RKO (cell line): Measurements from ENCODE around the gene NT5DC4.

Experiments
- DNase-seq: peaks from one replicate; pipeline ENCODE4 v3.0.0-alpha.2; 2016; ENCODE audit warnings: low spot score

NT5DC4 gene

GRCh38 chr2:112723547-112723940, 2.7 kb downstream of the NT5DC4 start:
- no peak for DNase-seq

GRCh38 chr2:112723995-112724394, 3.2 kb downstream of the NT5DC4 start:
- DNase-seq = no peak

DNA sequence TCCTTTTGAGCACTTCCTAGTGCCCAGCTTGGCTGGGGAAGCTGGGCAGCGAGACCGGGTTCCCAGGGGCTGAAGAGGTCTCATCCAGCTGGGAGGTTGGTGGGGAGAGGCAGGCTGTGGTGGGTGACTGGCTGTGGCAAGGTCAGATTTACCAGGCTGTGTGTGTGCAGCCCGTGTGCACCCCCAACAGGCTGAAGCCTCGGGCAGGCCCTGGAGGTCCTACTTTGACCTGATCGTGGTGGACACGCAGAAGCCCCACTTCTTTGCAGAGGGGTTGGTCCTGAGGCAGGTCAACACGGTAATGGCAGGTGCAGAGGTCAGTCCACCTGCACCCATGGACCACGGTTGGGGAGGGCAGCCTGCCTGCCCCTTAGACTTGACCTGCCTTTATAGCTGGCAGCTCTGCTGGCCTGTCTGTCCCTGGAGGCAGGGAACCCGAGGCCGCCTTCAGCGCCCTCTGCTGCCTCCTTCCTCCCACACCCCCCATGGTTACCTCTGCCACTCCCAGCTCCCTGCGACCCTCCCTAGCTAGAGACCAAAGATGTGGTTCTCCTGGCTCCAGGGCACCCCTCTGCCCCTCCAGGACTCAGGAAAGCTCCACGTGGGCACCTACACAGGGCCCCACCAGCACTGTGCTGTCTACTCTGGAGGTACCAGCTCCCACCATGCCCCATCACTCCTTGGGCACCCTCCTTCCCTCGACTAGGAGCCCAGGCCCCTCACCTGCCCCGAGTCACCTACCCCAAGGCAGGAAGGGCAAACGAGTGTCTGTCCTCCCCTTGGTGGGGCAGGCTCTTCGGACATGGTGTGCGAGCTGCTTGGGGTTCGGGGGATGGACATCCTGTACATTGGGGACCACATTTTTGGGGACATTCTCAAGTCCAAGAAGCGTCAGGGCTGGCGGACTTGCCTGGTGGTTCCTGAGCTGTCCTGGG, 4.0 kb downstream of the NT5DC4 start:
- DNase-seq = no peak

DNA sequence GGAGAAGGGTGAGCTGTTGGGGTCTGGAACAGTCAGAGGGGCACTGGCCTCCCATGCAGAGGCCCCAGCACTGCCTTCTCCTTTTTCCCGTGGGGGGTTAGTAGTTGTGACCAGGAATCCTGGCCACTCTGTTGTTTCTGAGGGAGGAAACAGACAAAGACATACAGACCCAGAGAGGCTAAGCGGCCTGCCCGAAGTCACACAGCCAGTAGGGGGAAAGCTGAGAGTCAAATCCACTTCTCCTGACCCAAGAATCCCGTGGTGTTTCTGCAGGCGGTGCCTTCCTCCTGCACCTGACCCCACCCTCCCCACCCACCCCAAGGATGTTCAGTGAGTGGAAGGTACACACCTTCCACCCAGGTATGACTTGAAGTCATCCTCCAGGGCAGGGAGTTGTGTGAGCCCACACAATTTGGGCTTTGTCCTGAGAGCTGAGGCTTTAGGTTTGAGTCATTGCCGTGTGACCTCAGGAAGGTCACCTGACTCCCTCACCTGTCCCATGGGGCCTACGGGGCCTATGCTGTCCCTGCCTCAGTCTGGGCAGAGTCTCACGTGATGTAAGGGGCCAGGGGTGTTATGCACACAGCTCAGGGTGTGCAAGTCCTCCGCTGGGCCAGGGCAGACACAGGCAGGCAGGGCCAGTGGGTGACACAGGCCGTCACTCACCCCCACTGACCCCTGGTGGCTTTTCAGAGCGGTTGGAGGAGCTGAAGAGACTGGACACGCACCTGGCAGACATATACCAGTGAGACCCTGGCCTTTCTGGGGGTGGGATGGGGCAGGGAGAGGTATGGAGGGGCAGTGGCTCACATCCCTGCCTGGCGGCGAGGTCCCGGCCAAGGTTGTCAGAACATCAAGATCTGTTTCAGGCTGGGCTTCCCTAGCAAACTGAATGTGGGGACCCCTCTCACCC, 5.0 kb downstream of the NT5DC4 start:
- no peak for DNase-seq

GRCh38 chr2:112726487-112727190, 5.8 kb downstream of the NT5DC4 start:
- peak; percentile 85 for DNase-seq

GRCh38 chr2:112727276-112728028, 6.6 kb downstream of the NT5DC4 start:
- DNase-seq = no peak

GRCh38 chr2:112728029-112728362, 7.2 kb downstream of the NT5DC4 start:
- no peak for DNase-seq

DNA sequence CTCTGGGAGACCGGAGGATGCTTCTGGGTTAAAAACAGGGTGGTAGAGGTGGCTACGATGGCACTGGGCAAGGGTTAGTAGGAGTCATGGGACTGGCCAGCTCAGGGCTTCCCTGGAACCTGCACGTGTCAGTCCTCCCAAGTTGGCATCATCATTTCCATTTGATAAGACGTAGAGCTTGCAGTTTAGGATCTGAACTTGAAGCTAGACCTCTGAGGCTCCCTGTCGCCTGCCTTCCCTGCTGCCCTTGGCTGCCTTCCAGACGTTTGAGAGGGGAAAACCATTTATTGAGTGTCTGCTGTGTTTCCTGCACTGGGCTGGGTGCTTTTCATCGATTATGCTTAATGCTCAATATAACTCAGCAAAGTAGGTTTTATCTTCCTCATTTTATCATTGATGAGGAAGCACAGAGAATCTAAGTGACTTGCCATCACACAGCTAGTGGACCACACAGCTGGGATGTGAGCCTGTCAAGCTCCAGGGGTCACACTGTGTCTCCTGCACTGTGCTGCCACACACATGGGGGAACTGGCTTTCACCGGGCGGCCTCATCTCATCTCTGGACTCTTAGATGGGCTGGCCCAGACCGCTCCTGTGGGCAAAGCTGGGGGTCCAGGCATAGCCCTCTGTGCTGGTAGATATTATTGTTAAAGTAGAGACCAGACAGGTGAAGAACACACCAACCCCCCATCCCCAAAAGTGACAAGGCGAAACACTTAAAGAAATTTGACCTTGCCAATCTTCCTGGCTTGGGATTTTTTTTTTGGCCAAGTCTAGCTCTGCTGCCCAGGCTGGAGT, 7.8 kb downstream of the NT5DC4 start:
- no peak for DNase-seq

DNA sequence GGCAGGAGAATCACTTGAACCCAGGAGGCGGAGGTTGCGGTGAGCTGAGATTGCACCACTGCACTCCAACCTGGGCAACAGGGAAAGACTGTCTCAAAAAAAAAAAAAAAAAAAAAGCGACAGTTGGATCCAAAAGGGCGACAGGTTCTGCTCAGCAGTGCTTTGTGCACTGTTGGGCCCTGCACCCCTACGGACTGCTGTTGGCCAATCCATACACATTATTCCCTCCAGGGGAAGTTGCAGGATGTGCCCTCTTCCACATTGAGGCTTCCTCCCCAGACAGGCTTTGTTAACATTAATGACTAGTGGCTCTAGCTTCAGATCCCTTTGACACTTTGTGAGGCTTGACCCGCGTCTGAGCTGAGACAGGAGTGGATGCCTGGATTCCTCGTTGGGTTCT, 9.4 kb downstream of the NT5DC4 start:
- DNase-seq = no peak

- no peak for DNase-seq
Observed at GRCh38 chr2:112730791-112731190, 10.0 kb downstream of the NT5DC4 start.

DNA sequence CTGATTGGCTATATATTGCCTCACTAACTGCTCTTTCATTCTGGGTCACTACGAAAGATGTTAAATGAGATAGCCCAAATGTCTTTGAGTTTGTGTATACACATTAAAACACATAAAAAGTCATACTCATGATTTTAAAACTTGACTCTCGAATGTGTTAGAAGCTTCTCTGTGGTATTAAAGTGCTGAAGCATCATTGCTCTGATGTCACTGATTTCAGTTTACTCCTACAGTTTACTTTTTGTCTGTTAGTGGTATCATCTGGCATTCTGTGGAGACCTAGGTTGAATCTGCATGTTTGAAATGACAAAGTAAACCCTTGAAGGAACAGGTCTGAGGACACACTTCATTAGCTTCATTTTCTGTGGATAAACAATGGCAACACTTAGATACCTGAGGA, 10.7 kb downstream of the NT5DC4 start:
- DNase-seq = no peak

DNA sequence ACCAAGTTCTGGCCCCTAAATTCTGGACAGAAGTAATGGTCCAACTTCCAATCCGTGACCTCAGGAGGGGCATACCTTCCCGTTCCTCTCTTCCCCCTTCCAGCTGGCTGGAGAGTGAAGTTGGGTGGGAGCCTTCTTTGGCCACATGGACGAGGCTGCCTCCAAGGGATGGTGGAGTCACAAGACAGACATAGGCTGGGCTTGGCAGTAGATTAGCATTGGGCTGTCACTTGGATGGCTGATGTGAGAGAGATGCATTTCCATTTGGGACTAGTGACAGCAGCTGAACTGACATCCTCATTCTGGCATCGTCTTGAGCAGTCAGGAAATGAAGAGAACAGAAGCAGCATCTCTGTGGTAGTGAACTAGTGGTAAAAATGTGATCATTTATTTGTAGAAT, 12.6 kb downstream of the NT5DC4 start:
- DNase-seq = no peak

DNA sequence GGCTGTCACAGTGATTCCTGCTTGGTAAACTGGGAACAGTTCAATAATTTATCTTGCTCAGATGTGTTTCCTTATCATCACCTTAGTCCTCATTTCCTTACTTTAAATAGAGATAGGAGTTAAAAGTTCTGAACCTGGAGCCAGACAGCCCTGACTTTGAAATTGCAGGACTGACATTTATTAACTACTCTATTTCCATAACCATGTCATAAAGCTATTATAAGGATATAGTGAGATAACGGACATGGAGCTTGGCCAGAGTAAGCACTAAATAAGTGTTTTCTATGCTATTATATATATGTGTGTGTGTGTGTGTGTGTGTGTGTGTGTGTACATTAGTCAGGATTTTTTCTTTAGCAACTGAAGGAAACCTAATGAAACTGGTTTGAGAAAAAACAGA, 13.1 kb downstream of the NT5DC4 start:
- no peak for DNase-seq

GRCh38 chr2:112737542-112738232, 16.9 kb downstream of the NT5DC4 start:
- no peak for DNase-seq

DNA sequence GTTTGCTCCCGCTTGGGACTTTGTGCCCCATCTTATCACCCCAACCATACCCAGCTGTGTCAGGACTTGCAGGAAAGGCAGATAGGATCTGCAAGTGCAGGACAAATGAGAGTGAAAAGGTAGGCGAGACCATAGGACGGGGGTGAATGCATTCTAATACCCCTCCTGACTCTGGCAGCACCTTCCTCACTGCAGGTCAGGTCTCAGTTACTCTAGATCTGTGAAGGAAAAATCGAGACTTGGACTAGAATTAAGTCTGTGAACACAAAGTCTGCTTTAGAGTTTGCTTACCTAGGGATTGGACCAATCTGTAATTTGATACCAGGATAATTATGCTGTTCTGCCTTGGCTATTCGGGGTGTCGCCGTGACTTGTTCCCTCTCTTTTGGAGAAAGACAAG, 19.7 kb downstream of the NT5DC4 start:
- DNase-seq = no peak

GRCh38 chr2:112749755-112750559, 29.1 kb downstream of the NT5DC4 start:
- peak; percentile 62 for DNase-seq

GRCh38 chr2:112750560-112750843, 29.7 kb downstream of the NT5DC4 start:
- DNase-seq = no peak

DNA sequence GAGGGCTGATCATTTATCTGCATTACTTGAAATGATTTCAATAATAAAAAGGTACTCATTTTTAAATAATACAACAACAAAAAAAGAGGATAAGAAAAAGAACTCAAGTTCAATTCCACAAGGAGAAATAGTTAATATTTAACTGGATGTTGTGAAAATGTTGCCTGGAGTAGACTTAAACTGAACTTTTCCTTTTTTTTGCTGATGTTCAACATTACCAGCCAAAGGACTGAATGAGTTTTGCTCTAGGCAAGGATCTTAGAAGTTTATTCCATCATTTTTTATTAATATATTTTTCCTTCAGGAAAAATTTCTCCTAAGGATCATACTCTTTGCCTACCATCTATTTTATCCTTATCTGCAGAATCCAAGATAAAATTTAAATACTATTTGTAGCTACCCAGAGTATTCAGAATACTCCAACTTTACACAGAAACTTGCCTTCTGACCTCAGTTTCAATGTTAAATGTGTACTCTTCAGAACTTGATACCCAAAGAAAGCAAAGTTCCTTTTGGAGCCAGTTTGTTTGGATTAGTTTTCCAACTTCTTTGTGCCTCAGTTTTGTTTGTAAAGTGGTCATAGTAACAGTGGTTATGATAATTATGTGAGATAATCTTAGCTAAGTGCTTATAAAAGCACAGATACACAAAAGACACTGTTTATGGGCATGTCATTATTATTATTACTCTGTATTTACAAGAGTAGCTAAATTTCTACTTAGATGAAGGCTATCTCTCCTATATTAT, 30.8 kb downstream of the NT5DC4 start:
- no peak for DNase-seq

GRCh38 chr2:112752667-112753066, 31.8 kb downstream of the NT5DC4 start:
- no peak for DNase-seq
